ENCODE results near the gene IRS2.

Gene IRS2

GRCh38 chr13:109744512-109745051 lies 41.8 kb downstream of the IRS2 start:
- H2BK12ac ChIP-seq (ENCODE audit: low read length in 2 of 2): peak overlapping the region; percentile 22 to 96
- peaks cover 0 to 14% of the 10 kb centered on the region in 2 experiments for H3K27me3 ChIP-seq (ENCODE audit: control insufficient read depth in 1 of 2, insufficient read depth in 1 of 2, low read length in 2 of 2)
- H4K8ac ChIP-seq (ENCODE audit: low read length): peak overlapping the region; percentile 16
- 31% methylated on average over 23 of the region's 23 CpGs for WGBS
- DNase-seq: peak; percentile 96
- H3K4me3 ChIP-seq (ENCODE audit: insufficient read depth in 1 of 2, low read depth in 1 of 2, low read length in 2 of 2): peak overlapping the region in 1 of 2 experiments; percentile 31
- H3K36me3 ChIP-seq (ENCODE audit: control insufficient read depth in 1 of 2, insufficient read depth in 2 of 2, low read depth in 1 of 2, low read length in 2 of 2): no peaks in the 10 kb centered on the region
- no peak overlapping the region for H3K9ac ChIP-seq (ENCODE audit: low read length)
- peak overlapping the region; percentile 44 for H4K91ac ChIP-seq (ENCODE audit: low read length)
- peak overlapping the region in 1 of 2 experiments; percentile 26 for H3K14ac ChIP-seq (ENCODE audit: low read length in 2 of 2)
- H3K27ac ChIP-seq (ENCODE audit: low read length, poor library complexity, severe bottlenecking): no peak overlapping the region
- peaks cover 5% of the 10 kb centered on the region for H3K4me1 ChIP-seq (ENCODE audit: control insufficient read depth, insufficient read depth, low read depth, low read length)
- no peaks in the 10 kb centered on the region for H3K79me1 ChIP-seq (replicated peaks; ENCODE audit: low read length, poor library complexity, severe bottlenecking)
- peak overlapping the region; percentile 29 for H2AK5ac ChIP-seq (ENCODE audit: low read length, severe bottlenecking)
- peaks cover 2% of the 10 kb centered on the region for H3K9me3 ChIP-seq (ENCODE audit: control insufficient read depth, low read length)
- H2BK5ac ChIP-seq (ENCODE audit: low read depth, low read length, poor library complexity, severe bottlenecking): no peak overlapping the region
- H2AFZ ChIP-seq (ENCODE audit: low read depth, low read length): no peak overlapping the region
- H2BK120ac ChIP-seq (ENCODE audit: low read depth, low read length): no peak overlapping the region
- H3K18ac ChIP-seq (ENCODE audit: low read depth in 1 of 2, low read length in 2 of 2): peak overlapping the region; percentile 56 to 68
- H3K4me2 ChIP-seq (ENCODE audit: low read length, poor library complexity, severe bottlenecking): no peak overlapping the region
- H3K23ac ChIP-seq (ENCODE audit: low read length in 2 of 2): no peak overlapping the region
- H2BK15ac ChIP-seq (ENCODE audit: low read depth, poor library complexity, severe bottlenecking): no peak overlapping the region
- H3K4ac ChIP-seq (ENCODE audit: low read depth in 1 of 2, low read length in 2 of 2): peak overlapping the region; percentile 37 to 77

GRCh38 chr13:109743706-109744453 lies 42.5 kb downstream of the IRS2 start:
- Histone ChIP-seq H3K23ac (ENCODE audit: low read length in 2 of 2) (no peak overlapping the region), H2AFZ (ENCODE audit: low read depth, low read length) (no peak overlapping the region), H3K4me3 (ENCODE audit: insufficient read depth in 1 of 2, low read depth in 1 of 2, low read length in 2 of 2) (peak overlapping the region in 1 of 2 experiments; percentile 31), H2BK15ac (ENCODE audit: low read depth, poor library complexity, severe bottlenecking) (no peak overlapping the region), H2BK120ac (ENCODE audit: low read depth, low read length) (peak overlapping the region; percentile 78), H4K8ac (ENCODE audit: low read length) (no peak overlapping the region), H3K9me3 (ENCODE audit: control insufficient read depth, low read length) (peaks cover 2% of the 10 kb centered on the region), H3K14ac (ENCODE audit: low read length in 2 of 2) (no peak overlapping the region), H3K79me1 (replicated peaks; ENCODE audit: low read length, poor library complexity, severe bottlenecking) (no peaks in the 10 kb centered on the region), H3K18ac (ENCODE audit: low read depth in 1 of 2, low read length in 2 of 2) (peak overlapping the region; percentile 40 to 44), H3K36me3 (ENCODE audit: control insufficient read depth in 1 of 2, insufficient read depth in 2 of 2, low read depth in 1 of 2, low read length in 2 of 2) (no peaks in the 10 kb centered on the region), H2AK5ac (ENCODE audit: low read length, severe bottlenecking) (no peak overlapping the region), H3K4me2 (ENCODE audit: low read length, poor library complexity, severe bottlenecking) (peak overlapping the region; percentile 71), H3K9ac (ENCODE audit: low read length) (no peak overlapping the region), H3K27ac (ENCODE audit: low read length, poor library complexity, severe bottlenecking) (peak overlapping the region; percentile 52), H2BK12ac (ENCODE audit: low read length in 2 of 2) (peak overlapping the region in 1 of 2 experiments; percentile 22), H3K27me3 (ENCODE audit: control insufficient read depth in 1 of 2, insufficient read depth in 1 of 2, low read length in 2 of 2) (peaks cover 0 to 14% of the 10 kb centered on the region in 2 experiments), H4K91ac (ENCODE audit: low read length) (peak overlapping the region; percentile 44), H2BK5ac (ENCODE audit: low read depth, low read length, poor library complexity, severe bottlenecking) (no peak overlapping the region), H3K4me1 (ENCODE audit: control insufficient read depth, insufficient read depth, low read depth, low read length) (peaks cover 5% of the 10 kb centered on the region), H3K4ac (ENCODE audit: low read depth in 1 of 2, low read length in 2 of 2) (no peak overlapping the region)
- 20% methylated on average over 12 of the region's 12 CpGs for WGBS
- DNase-seq: peak; percentile 86

GRCh38 chr13:109741966-109742365 lies 44.4 kb downstream of the IRS2 start:
- Histone ChIP-seq H3K9me3 (ENCODE audit: control insufficient read depth, low read length) (peaks cover 2% of the 10 kb centered on the region), H3K18ac (ENCODE audit: low read depth in 1 of 2, low read length in 2 of 2) (peak overlapping the region in 1 of 2 experiments; percentile 14), H3K4me1 (ENCODE audit: control insufficient read depth, insufficient read depth, low read depth, low read length) (peaks cover 5% of the 10 kb centered on the region), H3K27ac (ENCODE audit: low read length, poor library complexity, severe bottlenecking) (no peak overlapping the region), H3K27me3 (ENCODE audit: control insufficient read depth in 1 of 2, insufficient read depth in 1 of 2, low read length in 2 of 2) (peaks cover 0 to 14% of the 10 kb centered on the region in 2 experiments), H4K91ac (ENCODE audit: low read length) (peak overlapping the region; percentile 12), H3K79me1 (replicated peaks; ENCODE audit: low read length, poor library complexity, severe bottlenecking) (no peaks in the 10 kb centered on the region), H2BK120ac (ENCODE audit: low read depth, low read length) (no peak overlapping the region), H2BK15ac (ENCODE audit: low read depth, poor library complexity, severe bottlenecking) (no peak overlapping the region), H3K9ac (ENCODE audit: low read length) (no peak overlapping the region), H3K14ac (ENCODE audit: low read length in 2 of 2) (no peak overlapping the region), H3K36me3 (ENCODE audit: control insufficient read depth in 1 of 2, insufficient read depth in 2 of 2, low read depth in 1 of 2, low read length in 2 of 2) (no peaks in the 10 kb centered on the region), H3K4me3 (ENCODE audit: insufficient read depth in 1 of 2, low read depth in 1 of 2, low read length in 2 of 2) (no peak overlapping the region), H2AFZ (ENCODE audit: low read depth, low read length) (no peak overlapping the region), H4K8ac (ENCODE audit: low read length) (no peak overlapping the region), H3K23ac (ENCODE audit: low read length in 2 of 2) (no peak overlapping the region), H2AK5ac (ENCODE audit: low read length, severe bottlenecking) (no peak overlapping the region), H2BK5ac (ENCODE audit: low read depth, low read length, poor library complexity, severe bottlenecking) (no peak overlapping the region), H3K4me2 (ENCODE audit: low read length, poor library complexity, severe bottlenecking) (no peak overlapping the region), H3K4ac (ENCODE audit: low read depth in 1 of 2, low read length in 2 of 2) (no peak overlapping the region), H2BK12ac (ENCODE audit: low read length in 2 of 2) (peak overlapping the region; percentile 3 to 65)
- DNase-seq: no peak
- WGBS: 87% methylated on average over 7 of the region's 7 CpGs

- Histone ChIP-seq H3K9ac (ENCODE audit: low read length) (no peak overlapping the region), H3K27ac (ENCODE audit: low read length, poor library complexity, severe bottlenecking) (no peak overlapping the region), H2AFZ (ENCODE audit: low read depth, low read length) (no peak overlapping the region), H3K27me3 (ENCODE audit: control insufficient read depth in 1 of 2, insufficient read depth in 1 of 2, low read length in 2 of 2) (peaks cover 0 to 14% of the 10 kb centered on the region in 2 experiments), H3K79me1 (replicated peaks; ENCODE audit: low read length, poor library complexity, severe bottlenecking) (no peaks in the 10 kb centered on the region), H2BK15ac (ENCODE audit: low read depth, poor library complexity, severe bottlenecking) (no peak overlapping the region), H2AK5ac (ENCODE audit: low read length, severe bottlenecking) (no peak overlapping the region), H3K36me3 (ENCODE audit: control insufficient read depth in 1 of 2, insufficient read depth in 2 of 2, low read depth in 1 of 2, low read length in 2 of 2) (no peaks in the 10 kb centered on the region), H3K4ac (ENCODE audit: low read depth in 1 of 2, low read length in 2 of 2) (no peak overlapping the region), H3K4me1 (ENCODE audit: control insufficient read depth, insufficient read depth, low read depth, low read length) (peaks cover 5% of the 10 kb centered on the region), H3K9me3 (ENCODE audit: control insufficient read depth, low read length) (no peaks in the 10 kb centered on the region), H3K18ac (ENCODE audit: low read depth in 1 of 2, low read length in 2 of 2) (no peak overlapping the region), H4K8ac (ENCODE audit: low read length) (no peak overlapping the region), H3K23ac (ENCODE audit: low read length in 2 of 2) (no peak overlapping the region), H2BK120ac (ENCODE audit: low read depth, low read length) (no peak overlapping the region), H3K4me3 (ENCODE audit: insufficient read depth in 1 of 2, low read depth in 1 of 2, low read length in 2 of 2) (no peak overlapping the region), H2BK12ac (ENCODE audit: low read length in 2 of 2) (no peak overlapping the region), H2BK5ac (ENCODE audit: low read depth, low read length, poor library complexity, severe bottlenecking) (no peak overlapping the region), H3K4me2 (ENCODE audit: low read length, poor library complexity, severe bottlenecking) (no peak overlapping the region), H4K91ac (ENCODE audit: low read length) (no peak overlapping the region), H3K14ac (ENCODE audit: low read length in 2 of 2) (no peak overlapping the region)
- no peak for DNase-seq
- 92% methylated on average over 10 of the region's 10 CpGs for WGBS
Measured at GRCh38 chr13:109740721-109741120, 45.7 kb downstream of the IRS2 start.

Measured in mesenchymal stem cell (in vitro differentiated cells and primary cell).